Activated naive CD8-positive, alpha-beta T cell (primary cell): ENCODE data around the gene IL1R2.

Source experiments
- H3K27ac Mint-ChIP-seq: one replicate; pipeline ENCODE4 v1.8.0; 2021; ENCODE audit warnings: mixed read lengths
- H3K27me3 Mint-ChIP-seq: one replicate; pipeline ENCODE4 v1.8.0; 2021; ENCODE audit warnings: mixed read lengths
- H3K36me3 Mint-ChIP-seq: one replicate; pipeline ENCODE4 v1.8.0; 2021; ENCODE audit warnings: mixed read lengths
- H3K4me1 Mint-ChIP-seq: one replicate; pipeline ENCODE4 v1.8.0; 2021; ENCODE audit warnings: low read depth, mixed read lengths
- H3K4me3 Mint-ChIP-seq: one replicate; pipeline ENCODE4 v1.8.0; 2021; ENCODE audit warnings: mild to moderate bottlenecking, mixed read lengths
- H3K9me3 Mint-ChIP-seq: one replicate; pipeline ENCODE4 v1.8.0; 2021; ENCODE audit warnings: low read depth, mixed read lengths

IL1R2 gene

GRCh38 chr2:102044967-102045489 lies 53.3 kb downstream of the IL1R2 start:
- Mint-ChIP-seq H3K9me3 (no peaks in the 10 kb centered on the region), H3K36me3 (peaks cover 7% of the 10 kb centered on the region), H3K4me1 (peaks cover 13% of the 10 kb centered on the region), H3K27me3 (peaks cover 15% of the 10 kb centered on the region), H3K4me3 (no peak overlapping the region), H3K27ac (no peak overlapping the region)

DNA sequence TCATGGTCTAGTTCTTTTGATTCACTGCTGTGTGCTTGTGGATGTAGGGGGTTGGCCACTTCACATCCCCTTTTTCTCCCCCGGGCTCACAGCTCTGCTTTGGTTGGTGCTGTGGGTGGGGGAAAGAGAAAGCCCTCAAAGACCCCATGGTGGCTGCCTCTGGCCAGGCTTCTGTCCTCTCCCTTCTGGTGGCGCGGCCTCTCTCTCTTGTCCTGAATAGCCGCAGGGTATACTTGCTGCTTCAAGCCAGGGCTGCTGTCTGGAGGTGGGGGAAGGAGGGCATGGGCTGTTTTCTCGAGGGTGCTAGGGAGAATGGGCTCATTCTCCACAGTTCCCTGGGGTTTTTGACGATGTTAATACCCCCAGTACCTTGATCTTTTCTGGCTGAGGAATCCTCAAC lies 53.9 kb downstream of the IL1R2 start:
- Mint-ChIP-seq H3K4me1 (peaks cover 13% of the 10 kb centered on the region), H3K4me3 (no peak overlapping the region), H3K27ac (no peak overlapping the region), H3K9me3 (no peaks in the 10 kb centered on the region), H3K27me3 (peaks cover 15% of the 10 kb centered on the region), H3K36me3 (peaks cover 7% of the 10 kb centered on the region)

- Mint-ChIP-seq H3K36me3 (peaks cover 2% of the 10 kb centered on the region), H3K27me3 (peaks cover 15% of the 10 kb centered on the region), H3K9me3 (no peaks in the 10 kb centered on the region), H3K4me3 (no peak overlapping the region), H3K4me1 (peaks cover 13% of the 10 kb centered on the region), H3K27ac (no peak overlapping the region)
Observed at GRCh38 chr2:102046135-102046986, 54.6 kb downstream of the IL1R2 start.

DNA sequence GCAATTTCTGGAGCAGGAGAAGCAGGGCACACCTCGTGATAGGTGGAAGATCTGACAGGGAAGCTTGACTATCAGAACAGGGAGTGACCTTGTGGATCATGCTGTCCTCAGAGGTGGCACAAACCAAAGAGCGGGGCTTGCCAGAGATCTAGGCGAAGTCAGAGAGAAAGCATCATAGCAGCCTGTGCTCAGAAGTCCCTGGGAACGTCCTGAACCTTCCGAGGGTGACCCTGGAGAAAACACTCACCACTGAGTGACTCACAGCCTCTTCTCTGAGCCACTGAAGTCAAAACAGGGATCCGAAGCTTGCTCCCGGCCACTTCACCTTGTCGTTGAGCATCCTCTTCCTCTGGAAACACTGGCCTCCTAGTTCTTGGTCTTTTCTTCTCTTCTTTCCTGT lies 56.7 kb downstream of the IL1R2 start:
- Mint-ChIP-seq H3K36me3 (peaks cover 2% of the 10 kb centered on the region), H3K4me3 (no peak overlapping the region), H3K27ac (no peak overlapping the region), H3K4me1 (peaks cover 5% of the 10 kb centered on the region), H3K9me3 (no peaks in the 10 kb centered on the region), H3K27me3 (peaks cover 7% of the 10 kb centered on the region)

- Mint-ChIP-seq H3K36me3 (peaks cover 2% of the 10 kb centered on the region), H3K4me3 (no peak overlapping the region), H3K27ac (no peak overlapping the region), H3K9me3 (no peaks in the 10 kb centered on the region), H3K27me3 (peaks cover 2% of the 10 kb centered on the region), H3K4me1 (no peaks in the 10 kb centered on the region)
Observed at GRCh38 chr2:102049756-102050443, 58.1 kb downstream of the IL1R2 start.

- Mint-ChIP-seq H3K27me3 (peaks cover 2% of the 10 kb centered on the region), H3K36me3 (peaks cover 2% of the 10 kb centered on the region), H3K4me3 (no peak overlapping the region), H3K27ac (no peak overlapping the region), H3K9me3 (no peaks in the 10 kb centered on the region), H3K4me1 (peaks cover 2% of the 10 kb centered on the region)
Observed at GRCh38 chr2:102050854-102051391, 59.2 kb downstream of the IL1R2 start.

DNA sequence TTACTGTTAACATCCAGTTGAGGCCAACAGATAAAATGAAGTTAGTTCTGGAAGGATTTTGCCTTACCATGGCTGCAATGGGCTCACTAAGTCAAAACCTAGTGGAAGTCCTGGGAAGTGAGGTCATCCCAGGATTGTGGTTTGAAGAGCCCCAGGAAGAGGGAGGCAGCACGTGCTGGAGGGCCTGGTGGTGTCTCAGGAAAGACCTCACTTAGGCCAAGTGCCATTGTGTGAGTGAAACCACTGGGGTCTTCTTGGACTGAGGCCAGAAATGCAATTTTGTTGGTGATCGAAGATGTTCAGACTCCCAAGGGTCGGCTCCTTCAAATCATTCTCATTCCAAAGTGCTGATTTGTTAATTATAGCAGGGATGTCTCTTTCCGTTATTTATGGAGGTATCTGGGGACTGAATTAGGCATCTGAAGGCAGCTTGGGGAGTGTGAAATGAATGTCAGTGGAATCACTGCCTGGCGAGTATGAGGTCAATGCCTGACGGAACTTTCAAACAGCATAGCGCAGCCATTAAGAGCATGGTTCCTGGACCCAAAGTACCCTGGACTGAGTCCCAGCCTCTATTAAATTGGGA lies 60.0 kb downstream of the IL1R2 start:
- Mint-ChIP-seq H3K9me3 (no peaks in the 10 kb centered on the region), H3K4me1 (peaks cover 2% of the 10 kb centered on the region), H3K4me3 (no peak overlapping the region), H3K27ac (no peak overlapping the region), H3K27me3 (no peaks in the 10 kb centered on the region), H3K36me3 (peaks cover 1% of the 10 kb centered on the region)

DNA sequence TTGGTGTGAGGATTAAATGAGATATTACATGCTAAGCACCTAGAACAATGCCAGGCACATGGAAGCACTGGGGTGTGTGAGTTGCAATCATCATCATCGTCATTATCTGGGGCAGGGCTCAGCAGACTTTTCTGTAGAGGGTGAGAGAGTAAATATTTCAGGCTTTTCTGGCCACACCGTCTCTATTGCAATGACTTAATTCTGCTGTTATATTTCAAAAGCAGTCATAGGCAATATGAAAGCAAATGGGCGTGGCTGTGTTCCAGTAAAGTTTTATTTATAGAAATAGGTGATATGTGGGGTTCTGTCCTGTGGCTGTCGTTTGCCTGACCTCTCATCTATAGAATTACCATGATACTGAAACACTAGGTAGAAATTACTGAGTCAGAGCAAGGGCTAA lies 60.6 kb downstream of the IL1R2 start:
- H3K4me3 Mint-ChIP-seq = no peak overlapping the region
- H3K9me3 Mint-ChIP-seq = no peaks in the 10 kb centered on the region
- H3K4me1 Mint-ChIP-seq = peaks cover 2% of the 10 kb centered on the region
- H3K27ac Mint-ChIP-seq = no peak overlapping the region
- no peaks in the 10 kb centered on the region for H3K27me3 Mint-ChIP-seq
- no peaks in the 10 kb centered on the region for H3K36me3 Mint-ChIP-seq

- H3K27ac Mint-ChIP-seq = no peak overlapping the region
Observed at GRCh38 chr2:102053096-102053495, 61.3 kb downstream of the IL1R2 start.

GRCh38 chr2:102055346-102055990 lies 63.7 kb downstream of the IL1R2 start:
- no peaks in the 10 kb centered on the region for H3K27me3 Mint-ChIP-seq
- no peak overlapping the region for H3K4me3 Mint-ChIP-seq
- peaks cover 4% of the 10 kb centered on the region for H3K4me1 Mint-ChIP-seq
- no peaks in the 10 kb centered on the region for H3K36me3 Mint-ChIP-seq
- no peaks in the 10 kb centered on the region for H3K9me3 Mint-ChIP-seq
- no peak overlapping the region for H3K27ac Mint-ChIP-seq

More at GRCh38 chr2:102053096-102053495, 61.3 kb downstream of the IL1R2 start:
- no peak overlapping the region for H3K4me3 Mint-ChIP-seq
- H3K9me3 Mint-ChIP-seq = no peaks in the 10 kb centered on the region
- H3K36me3 Mint-ChIP-seq = no peaks in the 10 kb centered on the region
- H3K27me3 Mint-ChIP-seq = no peaks in the 10 kb centered on the region
- H3K4me1 Mint-ChIP-seq = peaks cover 4% of the 10 kb centered on the region

DNA sequence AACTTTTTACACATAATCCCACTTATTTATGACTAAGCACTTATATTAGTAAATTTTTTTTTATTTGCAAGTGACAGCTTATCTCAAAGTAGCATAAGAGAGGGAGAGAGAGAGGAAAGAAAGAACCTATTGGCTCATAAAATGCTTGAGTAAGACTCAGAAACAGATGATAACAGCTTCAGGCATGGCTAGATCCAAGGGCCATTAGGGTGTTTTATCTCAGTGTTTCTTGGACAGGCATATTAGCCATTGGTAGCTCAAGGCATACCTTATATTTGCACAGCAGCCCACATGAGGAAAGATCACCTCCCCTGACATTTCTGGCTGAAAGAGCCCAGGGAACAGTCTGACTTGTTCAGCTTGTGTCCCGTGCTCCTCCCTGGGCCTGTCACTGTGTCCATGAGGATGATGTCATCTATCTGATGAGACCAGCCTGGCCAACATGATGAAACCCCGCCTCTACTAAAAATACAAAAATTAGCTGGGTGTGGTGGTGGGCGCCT lies 64.4 kb downstream of the IL1R2 start:
- no peaks in the 10 kb centered on the region for H3K9me3 Mint-ChIP-seq
- no peak overlapping the region for H3K4me3 Mint-ChIP-seq
- H3K27ac Mint-ChIP-seq = no peak overlapping the region
- no peaks in the 10 kb centered on the region for H3K27me3 Mint-ChIP-seq
- peaks cover 4% of the 10 kb centered on the region for H3K4me1 Mint-ChIP-seq
- H3K36me3 Mint-ChIP-seq = no peaks in the 10 kb centered on the region

DNA sequence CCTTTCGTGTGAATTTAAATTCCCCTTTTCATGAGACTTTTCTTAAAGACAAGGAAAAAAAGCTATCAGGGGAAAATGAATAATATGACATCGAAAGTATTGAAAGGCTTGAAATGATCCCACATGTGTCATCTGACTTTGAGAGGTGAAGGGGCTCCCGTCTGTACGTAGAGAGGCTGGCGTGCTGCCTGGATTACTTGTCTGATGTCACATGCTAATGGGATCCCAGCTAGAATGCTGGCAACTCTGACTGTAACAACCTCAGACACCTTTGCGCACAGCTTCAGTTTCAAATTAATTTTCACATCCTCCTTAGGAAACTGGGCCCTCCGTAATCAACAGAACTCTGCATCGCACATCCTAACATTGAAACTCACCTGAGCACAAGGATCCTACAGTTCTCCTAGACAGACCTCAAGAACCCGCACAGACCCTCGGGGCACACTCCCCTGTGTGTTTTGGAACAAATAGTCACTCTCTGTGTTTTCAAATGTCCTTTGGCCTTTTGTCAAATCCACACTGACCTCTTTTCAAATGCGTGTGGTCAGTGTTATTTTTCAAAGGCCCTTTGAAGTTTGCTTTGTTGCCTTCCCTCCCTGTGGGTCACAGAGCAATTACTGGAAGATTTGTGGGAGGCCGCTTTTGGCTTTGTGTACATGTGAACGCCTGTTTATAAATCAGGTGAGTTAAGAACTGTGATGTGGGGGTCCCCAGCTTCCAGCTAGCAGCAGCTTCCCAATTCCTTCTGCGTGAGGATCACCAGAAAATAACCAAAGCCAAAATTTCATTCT lies 65.9 kb downstream of the IL1R2 start:
- no peak overlapping the region for H3K27ac Mint-ChIP-seq
- no peak overlapping the region for H3K4me3 Mint-ChIP-seq
- peaks cover 13% of the 10 kb centered on the region for H3K4me1 Mint-ChIP-seq
- no peaks in the 10 kb centered on the region for H3K36me3 Mint-ChIP-seq
- H3K27me3 Mint-ChIP-seq = no peaks in the 10 kb centered on the region
- no peaks in the 10 kb centered on the region for H3K9me3 Mint-ChIP-seq

- Mint-ChIP-seq H3K27me3 (no peaks in the 10 kb centered on the region), H3K36me3 (no peaks in the 10 kb centered on the region), H3K4me1 (peaks cover 20% of the 10 kb centered on the region), H3K27ac (no peak overlapping the region), H3K9me3 (no peaks in the 10 kb centered on the region), H3K4me3 (no peak overlapping the region)
Observed at GRCh38 chr2:102058293-102058833, 66.6 kb downstream of the IL1R2 start.
